ENCODE measurements around the gene ARSG. TPM values are rescaled to one million over a fixed set of nuclear protein-coding genes. Genes with fewer than 3 reads are reported as not detected.

ARSG gene
- total and polyA plus RNA-seq, 2 of the 13 experiments (the other 11 are each of a cell fraction or from before 2014, with no cell fraction given): 3.7 to 15.2 TPM

GRCh38 chr17:68247445-68248198 lies 43.7 kb upstream of the ARSG start, which contains the start of gene AMZ2 (continued):
- TF ChIP-seq ETV5 (CRISPR knock-in tag; IDR thresholded peaks at IDR 0.05; ENCODE audit: borderline replicate concordance) (peak; percentile 55), ZNF337 (CRISPR knock-in tag; IDR thresholded peaks at IDR 0.05; ENCODE audit: borderline replicate concordance, low read depth) (peak; percentile 96), POGZ (CRISPR knock-in tag; IDR thresholded peaks at IDR 0.05) (peak; percentile 36), ZBTB39 (CRISPR knock-in tag; IDR thresholded peaks at IDR 0.05) (0 out of 2 replicates have a peak, but pooled peaks have one; percentile 84), ZNF333 (CRISPR knock-in tag; IDR thresholded peaks at IDR 0.05; ENCODE audit: borderline replicate concordance) (peak; percentile 85), RNF2 (conservative IDR thresholded peaks at IDR 0.05; ENCODE audit: low read depth) (peak; percentile 93), BRD4 (CRISPR knock-in tag; IDR thresholded peaks at IDR 0.05) (peak; percentile 46; the same call in 1 of the 2 replicates), ZNF558 (CRISPR knock-in tag; IDR thresholded peaks at IDR 0.05; ENCODE audit: borderline replicate concordance) (peak; percentile 12; the same call in 1 of the 2 replicates), SPEN (CRISPR knock-in tag; IDR thresholded peaks at IDR 0.05; ENCODE audit: low read depth) (peak; percentile 91), NFYC (CRISPR knock-in tag; IDR thresholded peaks at IDR 0.05) (peak; percentile 57), FOXP1 (IDR thresholded peaks at IDR 0.05) (no peak), FOXP1 (CRISPR knock-in tag; IDR thresholded peaks at IDR 0.05) (no peak), U2AF1 (optimal IDR thresholded peaks at IDR 0.05; ENCODE audit: low read depth, low read length) (peak; percentile 31), PPARG (CRISPR knock-in tag; conservative IDR thresholded peaks at IDR 0.05) (no peak; the same call in 1 of the 2 replicates), ZNF142 (CRISPR knock-in tag; IDR thresholded peaks at IDR 0.05) (peak; percentile 89), ZBTB7B (CRISPR knock-in tag; IDR thresholded peaks at IDR 0.05) (peak; percentile 77), CHCHD3 (CRISPR knock-in tag; IDR thresholded peaks at IDR 0.05) (0 out of 2 replicates have a peak, but pooled peaks have one; percentile 82), ZNF329 (CRISPR knock-in tag; IDR thresholded peaks at IDR 0.05; ENCODE audit: low read depth) (peak; percentile 88; the same call in 1 of the 2 replicates), MAFK (conservative IDR thresholded peaks at IDR 0.05 in 1 of 2, IDR thresholded peaks at IDR 0.05 in 1 of 2; ENCODE audit: low read length in 2 of 2) (no peak), TMF1 (CRISPR knock-in tag; IDR thresholded peaks at IDR 0.05; ENCODE audit: low read depth) (peak; percentile 75; the same call in 1 of the 2 replicates), DPF2 (CRISPR knock-in tag; IDR thresholded peaks at IDR 0.05; ENCODE audit: borderline replicate concordance, low read depth) (no peak)
- TF ChIP-seq, protein P1, sequence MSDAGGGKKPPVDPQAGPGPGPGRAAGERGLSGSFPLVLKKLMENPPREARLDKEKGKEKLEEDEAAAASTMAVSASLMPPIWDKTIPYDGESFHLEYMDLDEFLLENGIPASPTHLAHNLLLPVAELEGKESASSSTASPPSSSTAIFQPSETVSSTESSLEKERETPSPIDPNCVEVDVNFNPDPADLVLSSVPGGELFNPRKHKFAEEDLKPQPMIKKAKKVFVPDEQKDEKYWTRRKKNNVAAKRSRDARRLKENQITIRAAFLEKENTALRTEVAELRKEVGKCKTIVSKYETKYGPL (CRISPR knock-in tag; IDR thresholded peaks at IDR 0.05): peak; percentile 60; the same call in 1 of the 2 replicates
